ENCODE data around the gene TSBP1. TPM values are rescaled to one million over a fixed set of nuclear protein-coding genes. Genes with fewer than 3 reads are reported as not detected.
A peak's percentile ranks its signal among the peaks of the same experiment; 100 is the strongest.
"Not testable (repeated sequence)": the region's sequence is repeated elsewhere in the genome, so short reads cannot be mapped to it uniquely, and the experiment has no call there.

Gene TSBP1
- total RNA-seq, 2 donors from 2014 or later: not detected

DNA sequence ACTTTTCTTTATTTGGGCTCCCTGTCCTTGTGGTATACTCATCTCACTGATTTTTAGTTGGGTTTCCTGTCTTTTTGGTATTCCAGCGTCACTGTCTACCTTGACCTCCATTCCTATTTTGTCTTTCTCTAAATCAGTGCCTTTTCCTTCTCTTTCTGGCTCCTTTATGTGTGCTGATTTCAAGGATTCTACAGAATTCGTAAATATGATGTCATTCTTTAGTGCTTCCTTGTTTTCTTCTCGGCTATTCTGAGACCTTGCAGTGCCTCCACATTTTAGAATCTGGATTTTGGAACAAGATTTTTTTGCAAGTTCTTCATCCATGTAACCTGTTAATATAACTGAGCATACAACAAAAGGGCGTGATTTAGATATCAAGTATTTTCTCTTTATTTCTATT lies 78.0 kb downstream of the TSBP1 start:
- ATAC-seq (replicated peaks in 1 of 2): no peak
- Mint-ChIP-seq H3K4me3 (no peak overlapping the region), H3K4me1 (ENCODE audit: low read depth) (no peaks in the 10 kb centered on the region), H3K36me3 (ENCODE audit: insufficient read depth in 2 of 2) (no peaks in the 10 kb centered on the region), H3K27ac (no peak overlapping the region), H3K9me3 (no peaks in the 10 kb centered on the region), H3K27me3 (ENCODE audit: low read depth) (peaks cover 32% of the 10 kb centered on the region)
- no peak for DNase-seq

DNA sequence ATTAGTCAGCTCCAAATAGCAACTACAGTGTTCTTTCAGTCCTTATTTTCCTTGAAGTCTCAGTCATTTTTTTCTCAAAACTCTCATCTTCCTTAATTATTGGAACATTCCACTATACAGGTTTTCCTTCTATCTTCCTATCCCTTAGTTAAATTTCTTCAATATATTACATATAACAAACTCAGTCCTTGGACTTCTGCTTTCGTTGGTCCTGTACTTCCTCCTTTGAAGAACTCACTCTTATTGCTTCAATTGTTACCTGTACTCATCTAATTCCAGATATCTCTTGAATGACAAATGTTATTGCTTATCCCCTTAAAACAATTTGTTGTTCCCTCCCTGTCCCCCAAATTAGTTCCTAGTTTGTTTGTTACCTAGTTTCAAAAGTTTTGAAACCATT lies 80.2 kb downstream of the TSBP1 start:
- no peak overlapping the region for H3K27ac Mint-ChIP-seq
- DNase-seq (no peak), ATAC-seq (replicated peaks in 1 of 2) (no peak)
- no peaks in the 10 kb centered on the region for H3K36me3 Mint-ChIP-seq (ENCODE audit: insufficient read depth in 2 of 2)
- peaks cover 36% of the 10 kb centered on the region for H3K27me3 Mint-ChIP-seq (ENCODE audit: low read depth)
- no peak overlapping the region for H3K4me3 Mint-ChIP-seq
- no peaks in the 10 kb centered on the region for H3K9me3 Mint-ChIP-seq
- no peaks in the 10 kb centered on the region for H3K4me1 Mint-ChIP-seq (ENCODE audit: low read depth)

DNA sequence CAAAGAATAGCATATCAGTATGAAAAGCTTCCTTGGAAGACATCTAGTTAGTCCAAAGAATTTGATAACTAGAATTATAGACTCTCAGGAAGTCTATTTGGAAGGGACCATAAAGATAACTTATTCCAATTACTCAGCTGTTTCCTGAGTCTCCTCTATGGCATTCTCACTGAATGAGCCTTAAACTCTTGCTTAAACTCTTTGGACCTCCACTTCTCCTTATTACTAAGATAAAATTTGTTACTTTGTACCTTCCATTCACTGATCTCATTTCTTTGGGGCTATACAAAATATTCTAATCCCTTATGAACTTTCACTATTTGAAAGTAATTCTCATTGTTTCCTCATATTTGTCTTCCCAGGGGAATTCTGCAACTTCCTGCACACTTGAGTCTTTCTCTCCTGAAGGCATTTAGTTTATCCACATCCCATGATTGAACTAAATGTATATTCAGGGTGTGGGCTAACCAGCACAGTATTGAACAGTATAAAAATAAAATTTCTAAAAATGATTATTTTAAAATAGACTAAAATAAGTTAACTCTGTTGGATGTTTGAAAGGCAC lies 80.7 kb downstream of the TSBP1 start:
- Mint-ChIP-seq H3K36me3 (ENCODE audit: insufficient read depth in 2 of 2) (no peaks in the 10 kb centered on the region), H3K4me1 (ENCODE audit: low read depth) (no peaks in the 10 kb centered on the region), H3K9me3 (no peaks in the 10 kb centered on the region), H3K27me3 (ENCODE audit: low read depth) (peaks cover 36% of the 10 kb centered on the region), H3K4me3 (no peak overlapping the region), H3K27ac (no peak overlapping the region)
- DNase-seq (no peak), ATAC-seq (replicated peaks in 1 of 2) (no peak)

DNA sequence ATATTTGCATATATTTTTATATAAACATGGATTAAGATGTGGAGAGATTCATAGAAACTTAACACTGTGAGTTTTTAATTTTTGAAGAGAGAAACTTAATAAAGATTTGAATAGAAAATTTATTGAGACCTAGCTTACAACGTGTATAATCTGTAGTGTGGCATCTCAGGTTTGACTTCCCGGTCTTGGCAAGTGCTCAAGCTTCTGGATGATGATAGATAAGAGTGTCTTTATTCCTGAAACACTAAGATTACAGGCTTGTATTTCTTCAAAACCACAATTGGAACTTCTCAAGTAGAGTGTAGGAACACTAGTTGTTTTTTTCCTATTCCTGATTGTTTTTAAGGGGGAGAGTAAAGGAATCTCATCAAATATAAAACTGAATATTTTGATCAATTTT lies 83.3 kb downstream of the TSBP1 start:
- Mint-ChIP-seq H3K4me3 (no peak overlapping the region), H3K27me3 (ENCODE audit: low read depth) (peaks cover 36% of the 10 kb centered on the region), H3K36me3 (ENCODE audit: insufficient read depth in 2 of 2) (no peaks in the 10 kb centered on the region), H3K27ac (no peak overlapping the region), H3K9me3 (no peaks in the 10 kb centered on the region), H3K4me1 (ENCODE audit: low read depth) (no peaks in the 10 kb centered on the region)
- ATAC-seq (replicated peaks in 1 of 2) (no peak), DNase-seq (no peak)

DNA sequence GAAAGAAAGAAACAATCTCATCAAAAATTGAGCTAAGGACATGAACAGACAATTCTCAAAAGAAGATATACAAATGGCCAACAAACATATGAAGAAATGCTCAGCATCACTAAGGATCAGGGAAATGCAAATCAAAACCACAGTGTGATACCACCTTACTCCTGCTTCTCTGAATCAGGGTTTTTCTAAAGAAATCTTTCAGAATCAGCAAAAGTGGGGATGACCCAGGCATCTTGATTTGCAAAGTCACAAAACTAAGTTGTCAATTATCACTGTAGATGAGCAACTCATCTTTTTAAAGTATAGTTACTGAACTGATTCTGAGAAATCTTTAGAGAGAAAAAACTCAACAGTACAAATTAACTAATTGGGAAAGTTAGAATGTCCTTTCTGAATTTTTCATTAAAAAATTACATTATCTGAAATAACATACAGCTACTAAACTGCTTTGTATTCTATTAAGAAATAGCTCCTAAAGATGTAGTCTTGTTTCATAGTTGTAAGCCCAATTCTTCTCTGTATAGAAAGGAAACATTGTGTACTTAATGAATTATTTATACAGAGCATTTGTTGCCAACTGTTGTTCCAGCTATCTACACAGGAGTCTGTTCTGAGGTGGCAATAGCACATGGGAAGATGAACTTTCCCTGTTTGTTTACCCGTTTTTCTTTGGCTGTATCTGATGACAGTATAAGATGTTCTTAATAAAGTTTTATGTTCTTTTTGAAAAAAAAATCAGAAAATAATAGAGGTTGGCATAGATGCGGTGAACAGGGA lies 97.7 kb downstream of the TSBP1 start:
- DNase-seq; H3K4me3 Mint-ChIP-seq; ATAC-seq (replicated peaks in 1 of 2); H3K27ac Mint-ChIP-seq; H3K36me3 Mint-ChIP-seq (ENCODE audit: insufficient read depth in 2 of 2); H3K9me3 Mint-ChIP-seq; H3K27me3 Mint-ChIP-seq (ENCODE audit: low read depth): not testable (repeated sequence)
- peaks cover 21% of the 10 kb centered on the region for H3K4me1 Mint-ChIP-seq (ENCODE audit: low read depth)

DNA sequence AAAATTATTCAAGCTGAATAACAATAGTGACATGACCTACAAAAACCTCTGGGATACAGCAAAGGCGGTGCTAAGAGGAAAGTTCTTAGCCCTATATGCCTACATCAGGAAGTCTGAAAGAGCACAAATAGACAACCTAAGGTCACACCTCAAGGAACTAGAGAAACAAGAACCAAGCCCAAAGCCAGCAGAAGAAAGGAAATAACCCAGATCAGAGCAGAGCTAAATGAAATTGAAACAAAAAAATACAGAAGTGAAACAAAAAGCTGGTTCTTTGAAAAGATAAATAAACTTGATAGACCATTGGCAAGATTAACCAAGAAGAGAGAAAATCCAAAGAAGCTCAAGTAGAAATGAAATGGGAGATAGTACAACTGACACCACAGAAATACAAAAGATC lies 100.3 kb downstream of the TSBP1 start:
- no peaks in the 10 kb centered on the region for H3K9me3 Mint-ChIP-seq
- no peaks in the 10 kb centered on the region for H3K36me3 Mint-ChIP-seq (ENCODE audit: insufficient read depth in 2 of 2)
- H3K4me3 Mint-ChIP-seq: peak overlapping the region in 1 of 2 donors; percentile 34
- H3K4me1 Mint-ChIP-seq (ENCODE audit: low read depth): peaks cover 21% of the 10 kb centered on the region
- no peaks in the 10 kb centered on the region for H3K27me3 Mint-ChIP-seq (ENCODE audit: low read depth)
- no peak for ATAC-seq (replicated peaks in 1 of 2)
- peak overlapping the region; percentile 74 for H3K27ac Mint-ChIP-seq
- no peak for DNase-seq

DNA sequence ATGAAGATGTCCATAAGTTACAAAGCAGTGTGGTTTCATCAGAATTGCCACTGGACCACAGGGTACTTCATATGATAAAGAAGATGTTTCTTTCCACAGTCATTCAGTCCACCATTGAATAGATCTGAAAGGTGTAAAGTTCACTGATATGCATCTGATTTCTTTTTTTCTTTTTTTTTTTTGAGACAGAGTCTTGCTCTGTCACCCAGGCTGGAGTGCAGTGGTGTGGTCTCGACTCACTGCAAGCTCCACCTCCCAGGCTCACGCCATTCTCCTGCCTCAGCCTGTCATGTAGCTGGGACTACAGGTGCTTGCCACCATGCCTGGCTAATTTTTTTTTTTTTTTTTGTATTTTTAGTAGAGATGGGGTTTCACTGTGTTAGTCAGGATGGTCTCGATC lies 103.2 kb downstream of the TSBP1 start:
- H3K36me3 Mint-ChIP-seq (ENCODE audit: insufficient read depth in 2 of 2); ATAC-seq (replicated peaks in 1 of 2); H3K27me3 Mint-ChIP-seq (ENCODE audit: low read depth); H3K4me3 Mint-ChIP-seq; H3K27ac Mint-ChIP-seq; DNase-seq; H3K9me3 Mint-ChIP-seq: not testable (repeated sequence)
- H3K4me1 Mint-ChIP-seq (ENCODE audit: low read depth): peaks cover 17% of the 10 kb centered on the region

DNA sequence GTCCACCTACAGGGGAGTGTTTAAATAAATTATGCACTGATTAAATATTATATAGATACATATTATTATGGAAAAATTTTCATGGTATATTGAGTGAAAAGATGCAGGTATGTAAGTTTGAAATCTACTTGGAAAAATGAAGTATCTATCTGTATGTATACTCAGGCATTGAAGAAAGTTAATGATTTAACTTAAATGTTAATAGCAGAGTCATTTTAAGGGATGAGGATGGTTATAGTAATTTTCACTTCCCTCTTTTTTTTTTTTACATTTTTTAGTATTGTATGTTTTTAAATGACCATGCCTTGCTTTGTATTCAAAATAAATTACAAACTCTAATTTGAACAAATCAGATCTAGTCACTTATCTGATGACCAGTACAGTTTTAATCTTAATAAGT lies 104.7 kb downstream of the TSBP1 start:
- H3K9me3 Mint-ChIP-seq: no peaks in the 10 kb centered on the region
- peaks cover 5% of the 10 kb centered on the region for H3K27me3 Mint-ChIP-seq (ENCODE audit: low read depth)
- H3K4me3 Mint-ChIP-seq: no peak overlapping the region
- H3K36me3 Mint-ChIP-seq (ENCODE audit: insufficient read depth in 2 of 2): no peaks in the 10 kb centered on the region
- ATAC-seq (replicated peaks in 1 of 2) (no peak), DNase-seq (no peak)
- H3K4me1 Mint-ChIP-seq (ENCODE audit: low read depth): peaks cover 14% of the 10 kb centered on the region
- H3K27ac Mint-ChIP-seq: no peak overlapping the region

DNA sequence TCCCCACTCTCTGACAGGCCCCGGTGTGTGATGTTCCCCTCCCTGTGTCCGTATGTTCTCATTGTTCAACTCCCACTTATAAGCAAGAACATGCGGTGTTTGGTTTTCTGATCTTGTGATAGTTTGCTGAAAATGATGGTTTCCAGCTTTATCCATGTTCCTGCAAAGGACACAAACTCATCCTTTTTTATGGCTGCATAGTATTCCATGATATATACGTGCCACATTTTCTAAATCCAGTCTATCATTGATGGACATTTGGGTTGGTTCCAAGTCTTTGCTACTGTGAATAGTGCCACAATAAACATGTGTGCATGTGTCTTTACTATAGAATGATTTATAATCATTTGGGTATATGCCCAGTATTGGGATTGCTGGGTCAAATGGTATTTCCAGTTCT lies 114.4 kb downstream of the TSBP1 start:
- not testable (repeated sequence) for H3K27ac Mint-ChIP-seq; DNase-seq; H3K9me3 Mint-ChIP-seq; H3K4me3 Mint-ChIP-seq; H3K36me3 Mint-ChIP-seq (ENCODE audit: insufficient read depth in 2 of 2); ATAC-seq (replicated peaks in 1 of 2)
- peaks cover 24% of the 10 kb centered on the region for H3K4me1 Mint-ChIP-seq (ENCODE audit: low read depth)
- peaks cover 26% of the 10 kb centered on the region for H3K27me3 Mint-ChIP-seq (ENCODE audit: low read depth)

DNA sequence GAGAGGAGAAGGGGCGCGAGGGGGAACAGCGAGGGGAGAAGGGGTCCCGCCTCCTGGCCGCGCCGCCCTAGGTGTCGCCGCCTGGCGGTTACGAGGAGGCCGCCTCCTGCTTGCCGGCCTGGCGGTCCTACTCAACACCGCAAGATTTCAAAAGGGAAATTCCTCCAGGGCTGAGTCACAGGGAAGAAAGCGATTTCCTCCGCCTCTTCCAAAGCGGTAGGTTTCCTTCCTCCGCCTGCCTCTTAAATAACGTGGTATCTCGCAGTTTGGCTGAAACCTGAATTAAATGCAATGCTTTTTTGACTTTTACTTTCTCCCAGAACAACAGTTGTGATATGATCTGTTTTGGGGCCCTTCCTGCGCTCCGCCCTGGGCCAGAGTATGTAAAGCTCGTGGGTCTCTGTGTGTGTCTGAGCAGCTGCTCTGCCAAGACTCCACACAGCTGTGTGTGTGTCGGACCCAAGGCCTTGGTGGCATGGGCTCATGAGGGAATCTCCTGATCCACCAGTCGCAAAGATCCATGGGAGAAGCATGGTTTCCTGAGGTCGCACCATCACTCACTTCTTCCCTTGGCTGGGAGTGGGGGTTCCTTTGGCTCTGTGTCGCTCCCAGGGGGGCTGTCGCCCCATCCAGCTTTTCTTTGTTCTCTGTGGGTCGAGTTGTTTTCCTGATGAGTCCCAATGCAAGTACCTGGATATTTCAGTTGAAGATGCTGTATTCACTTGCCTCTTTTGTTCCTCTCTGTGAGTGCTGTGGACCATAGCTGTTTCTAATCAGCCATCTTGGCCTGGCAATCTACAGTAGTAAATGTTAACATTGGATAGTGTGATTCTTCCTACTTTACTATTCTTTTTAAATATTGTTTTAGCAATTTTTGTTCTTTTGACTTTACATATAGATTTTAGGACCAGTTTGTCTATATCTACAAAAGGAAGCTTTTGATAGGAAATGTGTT lies 116.2 kb downstream of the TSBP1 start:
- Mint-ChIP-seq H3K4me3 (peak overlapping the region; percentile 66 to 67), H3K4me1 (ENCODE audit: low read depth) (peaks cover 32% of the 10 kb centered on the region), H3K27ac (no peak overlapping the region), H3K27me3 (ENCODE audit: low read depth) (peaks cover 14% of the 10 kb centered on the region), H3K9me3 (no peaks in the 10 kb centered on the region), H3K36me3 (ENCODE audit: insufficient read depth in 2 of 2) (peaks cover 1 to 3% of the 10 kb centered on the region in 2 donors)
- peak; percentile 88 to 93 for ATAC-seq (replicated peaks in 1 of 2)
- peak; percentile 72 to 78 for DNase-seq

DNA sequence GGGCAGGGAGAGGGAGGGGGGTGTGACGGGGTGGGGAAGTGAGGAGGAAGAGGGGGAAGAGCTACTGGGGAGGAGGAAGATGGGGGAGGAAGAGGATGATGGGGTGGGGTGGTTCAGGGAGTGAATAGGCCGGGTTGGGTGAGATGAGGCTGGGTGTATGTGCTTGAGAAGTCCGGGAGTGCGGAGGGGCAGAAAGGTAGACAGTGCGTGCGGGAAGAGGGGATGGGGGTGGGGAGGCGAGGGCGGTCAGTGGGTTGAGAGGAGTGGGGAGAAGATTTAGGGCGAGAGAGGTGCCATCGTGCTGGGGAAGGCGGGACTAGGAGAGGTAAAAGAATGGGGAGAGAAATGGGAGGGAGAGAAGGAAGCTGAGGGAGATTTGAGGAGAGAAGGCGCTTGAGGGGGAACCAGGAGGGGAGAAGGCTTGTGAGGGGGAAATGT lies 116.9 kb downstream of the TSBP1 start:
- Mint-ChIP-seq H3K27me3 (ENCODE audit: low read depth) (peaks cover 9% of the 10 kb centered on the region), H3K27ac (no peak overlapping the region), H3K9me3 (no peaks in the 10 kb centered on the region), H3K36me3 (ENCODE audit: insufficient read depth in 2 of 2) (peaks cover 2 to 3% of the 10 kb centered on the region in 2 donors), H3K4me1 (ENCODE audit: low read depth) (peaks cover 32% of the 10 kb centered on the region), H3K4me3 (peak overlapping the region; percentile 66 to 67)
- DNase-seq (no peak), ATAC-seq (replicated peaks in 1 of 2) (no peak)

DNA sequence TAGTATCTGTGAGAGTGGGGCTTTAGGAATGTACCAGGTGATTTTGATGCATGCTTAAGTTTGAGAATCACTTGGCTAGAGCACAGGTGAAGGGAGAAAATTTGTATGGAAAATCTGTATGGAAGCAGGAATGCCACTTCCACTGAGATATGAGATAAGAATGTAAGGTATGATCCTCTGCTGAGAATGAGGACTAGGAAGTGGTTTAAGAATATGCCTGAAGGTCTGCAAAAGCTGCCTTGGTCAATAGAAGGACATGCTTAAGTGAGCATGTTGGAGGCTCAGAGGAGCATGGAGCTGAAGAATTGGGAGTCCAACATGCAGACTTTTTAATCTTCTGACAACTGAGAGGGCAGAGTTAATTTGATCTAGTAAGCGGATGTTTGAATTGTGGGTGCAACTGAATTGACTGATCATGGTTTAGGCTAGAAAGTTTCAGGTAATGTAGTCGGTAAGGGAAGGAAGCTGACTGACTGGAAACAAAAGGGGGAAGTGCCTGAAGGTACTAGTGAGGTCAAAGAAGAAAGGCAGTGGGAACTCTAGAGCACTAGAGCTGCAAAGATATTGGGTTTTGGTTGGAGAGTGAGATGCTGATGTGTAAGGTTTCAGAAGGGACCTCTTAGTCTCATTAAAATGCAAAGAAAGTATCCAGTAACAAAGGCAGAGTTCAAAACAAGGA lies 119.2 kb downstream of the TSBP1 start:
- Mint-ChIP-seq H3K4me3 (peak overlapping the region; percentile 3 to 56), H3K27ac (peak overlapping the region; percentile 8), H3K27me3 (ENCODE audit: low read depth) (no peaks in the 10 kb centered on the region), H3K9me3 (no peaks in the 10 kb centered on the region), H3K4me1 (ENCODE audit: low read depth) (peaks cover 32% of the 10 kb centered on the region), H3K36me3 (ENCODE audit: insufficient read depth in 2 of 2) (peaks cover 2 to 5% of the 10 kb centered on the region in 2 donors)
- DNase-seq (peak in 1 of 2 donors; percentile 19), ATAC-seq (replicated peaks in 1 of 2) (peak; percentile 69)

All from activated T-cell treated with anti-CD3 and anti-CD28 coated beads, Interleukin-2, amount 50 U/mL, for 72 hours (primary cell).